Choroid plexus epithelial cell (primary cell): ENCODE results near the gene RUNX1.

Experiments
- DNase-seq: peaks from one replicate; pipeline ENCODE4 v3.0.0-alpha.2; 2010; ENCODE audit warnings: low read depth
- H3K4me3 ChIP-seq: 2 replicates; pipeline ENCODE4 v1.5.1; 2011; ENCODE audit warnings: low read depth, mild to moderate bottlenecking, control low read depth, low read length, moderate library complexity
- TF ChIP-seq, protein P1 (sequence below): conservative IDR thresholded peaks from 2 replicates; pipeline ENCODE4 v1.5.1; 2011; ENCODE audit warnings: low read depth, mild to moderate bottlenecking, control low read depth, inconsistent platforms, low read length, moderate library complexity

Gene RUNX1

DNA sequence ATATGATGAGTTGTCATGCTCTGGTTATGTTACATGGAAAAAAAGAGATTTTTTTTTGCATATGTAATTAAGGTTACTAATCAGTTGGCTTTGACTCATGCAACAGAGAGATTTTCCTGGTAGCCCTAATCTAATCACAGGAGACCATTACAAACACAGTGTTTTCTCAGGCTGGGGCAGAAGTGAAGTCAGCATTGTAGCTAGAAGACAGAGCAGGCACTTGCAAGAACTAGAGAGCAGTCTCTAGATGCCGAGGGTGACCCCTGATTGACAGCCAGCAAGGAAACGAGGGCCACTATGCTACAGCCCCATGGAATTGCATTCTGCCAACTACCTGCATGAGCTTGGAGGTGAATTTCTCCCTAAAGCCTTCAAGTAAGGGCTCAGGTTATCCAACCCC is 151.3 kb downstream of the RUNX1 start:
- no peak for DNase-seq
- TF ChIP-seq, protein P1, sequence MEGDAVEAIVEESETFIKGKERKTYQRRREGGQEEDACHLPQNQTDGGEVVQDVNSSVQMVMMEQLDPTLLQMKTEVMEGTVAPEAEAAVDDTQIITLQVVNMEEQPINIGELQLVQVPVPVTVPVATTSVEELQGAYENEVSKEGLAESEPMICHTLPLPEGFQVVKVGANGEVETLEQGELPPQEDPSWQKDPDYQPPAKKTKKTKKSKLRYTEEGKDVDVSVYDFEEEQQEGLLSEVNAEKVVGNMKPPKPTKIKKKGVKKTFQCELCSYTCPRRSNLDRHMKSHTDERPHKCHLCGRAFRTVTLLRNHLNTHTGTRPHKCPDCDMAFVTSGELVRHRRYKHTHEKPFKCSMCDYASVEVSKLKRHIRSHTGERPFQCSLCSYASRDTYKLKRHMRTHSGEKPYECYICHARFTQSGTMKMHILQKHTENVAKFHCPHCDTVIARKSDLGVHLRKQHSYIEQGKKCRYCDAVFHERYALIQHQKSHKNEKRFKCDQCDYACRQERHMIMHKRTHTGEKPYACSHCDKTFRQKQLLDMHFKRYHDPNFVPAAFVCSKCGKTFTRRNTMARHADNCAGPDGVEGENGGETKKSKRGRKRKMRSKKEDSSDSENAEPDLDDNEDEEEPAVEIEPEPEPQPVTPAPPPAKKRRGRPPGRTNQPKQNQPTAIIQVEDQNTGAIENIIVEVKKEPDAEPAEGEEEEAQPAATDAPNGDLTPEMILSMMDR = no peak
- H3K4me3 ChIP-seq = no peak overlapping the region

DNA sequence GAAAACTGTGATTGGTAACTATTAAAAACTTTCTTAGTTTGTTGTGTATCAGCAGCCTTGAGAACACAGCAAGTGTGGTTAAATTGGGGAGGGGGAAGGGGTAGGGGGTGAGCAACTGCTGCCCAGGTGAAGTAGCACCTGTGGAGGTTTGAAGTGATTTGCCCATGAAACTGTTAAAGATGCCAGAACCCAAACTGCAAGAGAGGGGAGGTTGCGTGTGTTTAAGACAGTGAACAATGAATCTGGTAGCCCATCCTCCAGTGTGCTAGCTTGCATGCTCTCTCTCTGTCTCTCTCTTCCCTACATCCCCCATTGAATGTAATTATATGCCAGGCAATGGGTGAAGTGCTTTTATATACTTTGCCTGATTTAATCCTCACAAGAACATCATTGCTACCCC is 154.7 kb downstream of the RUNX1 start:
- no peak for DNase-seq
- TF ChIP-seq, protein P1 = no peak
- no peak overlapping the region for H3K4me3 ChIP-seq

DNA sequence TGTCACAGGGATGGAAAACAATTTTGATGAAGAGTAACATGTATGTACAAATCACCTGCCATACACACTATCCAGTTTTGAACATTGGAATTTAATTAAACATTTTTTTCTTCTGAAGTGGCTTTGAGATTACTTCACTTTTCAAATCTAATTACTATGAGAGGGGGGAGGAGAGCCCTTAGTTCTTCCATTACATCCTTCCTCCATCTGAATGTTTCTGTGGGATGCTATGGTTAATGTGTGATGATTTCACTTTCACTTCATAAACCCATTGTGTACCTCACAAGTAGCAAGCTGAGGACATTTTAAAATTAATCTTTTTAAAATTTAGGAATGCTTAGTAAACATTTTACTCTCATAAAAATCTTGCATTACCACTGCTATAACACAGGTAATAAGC is 156.9 kb downstream of the RUNX1 start:
- no peak overlapping the region for H3K4me3 ChIP-seq
- TF ChIP-seq, protein P1 = no peak
- no peak for DNase-seq

DNA sequence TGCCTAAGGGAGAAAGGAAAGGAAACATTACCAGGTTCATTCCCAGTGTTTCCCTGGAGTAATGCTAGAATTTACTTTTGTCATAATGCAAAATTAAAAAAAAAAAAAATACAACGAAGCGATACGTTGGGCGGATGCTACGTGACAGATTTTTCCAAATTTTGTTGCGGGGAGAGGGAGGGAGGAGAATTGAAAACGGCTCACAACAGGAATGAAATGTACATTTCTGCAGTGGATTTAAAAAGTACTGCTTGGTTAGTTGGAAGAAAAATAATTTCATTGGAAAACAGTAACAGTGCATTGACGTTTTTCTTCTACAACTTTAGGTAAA is 157.5 kb downstream of the RUNX1 start:
- peak overlapping the region; percentile 94 for H3K4me3 ChIP-seq
- TF ChIP-seq, protein P1 = no peak
- no peak for DNase-seq

DNA sequence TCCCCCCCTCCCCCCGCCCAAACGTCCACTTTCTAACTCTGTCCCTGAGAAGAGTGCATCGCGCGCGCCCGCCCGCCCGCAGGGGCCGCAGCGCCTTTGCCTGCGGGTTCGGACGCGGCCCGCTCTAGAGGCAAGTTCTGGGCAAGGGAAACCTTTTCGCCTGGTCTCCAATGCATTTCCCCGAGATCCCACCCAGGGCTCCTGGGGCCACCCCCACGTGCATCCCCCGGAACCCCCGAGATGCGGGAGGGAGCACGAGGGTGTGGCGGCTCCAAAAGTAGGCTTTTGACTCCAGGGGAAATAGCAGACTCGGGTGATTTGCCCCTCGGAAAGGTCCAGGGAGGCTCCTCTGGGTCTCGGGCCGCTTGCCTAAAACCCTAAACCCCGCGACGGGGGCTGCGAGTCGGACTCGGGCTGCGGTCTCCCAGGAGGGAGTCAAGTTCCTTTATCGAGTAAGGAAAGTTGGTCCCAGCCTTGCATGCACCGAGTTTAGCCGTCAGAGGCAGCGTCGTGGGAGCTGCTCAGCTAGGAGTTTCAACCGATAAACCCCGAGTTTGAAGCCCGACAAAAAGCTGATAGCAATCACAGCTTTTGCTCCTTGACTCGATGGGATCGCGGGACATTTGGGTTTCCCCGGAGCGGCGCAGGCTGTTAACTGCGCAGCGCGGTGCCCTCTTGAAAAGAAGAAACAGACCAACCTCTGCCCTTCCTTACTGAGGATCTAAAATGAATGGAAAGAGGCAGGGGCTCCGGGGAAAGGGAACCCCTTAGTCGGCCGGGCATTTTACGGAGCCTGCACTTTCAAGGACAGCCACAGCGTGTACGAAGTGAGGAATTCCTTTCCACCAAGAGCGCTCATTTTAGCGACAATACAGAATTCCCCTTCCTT is 158.1 kb downstream of the RUNX1 start:
- peak overlapping the region; percentile 94 for H3K4me3 ChIP-seq
- DNase-seq = peak; percentile 64
- TF ChIP-seq, protein P1 = peak; percentile 30

DNA sequence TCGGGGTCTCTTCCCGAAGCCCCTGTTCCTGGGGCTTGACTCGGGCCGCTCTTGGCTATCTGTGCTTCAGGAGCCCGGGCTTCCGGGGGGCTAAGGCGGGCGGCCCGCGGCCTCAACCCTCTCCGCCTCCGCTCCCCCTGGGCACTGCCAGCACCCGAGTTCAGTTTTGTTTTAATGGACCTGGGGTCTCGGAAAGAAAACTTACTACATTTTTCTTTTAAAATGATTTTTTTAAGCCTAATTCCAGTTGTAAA is 158.7 kb downstream of the RUNX1 start:
- TF ChIP-seq, protein P1 = no peak
- peak overlapping the region; percentile 94 for H3K4me3 ChIP-seq
- no peak for DNase-seq
